CD4-positive, alpha-beta T cell (primary cell): Measurements from ENCODE around the gene CLDN18. TPM values are rescaled to one million over a fixed set of nuclear protein-coding genes. Genes with fewer than 3 reads are reported as not detected.

ENCODE experiments used
- ATAC-seq: fragments of 200-7000 bp; cut with Tn5 transposase; one replicate; pipeline ENCODE4 v1.10.0; 2022; ENCODE audit warnings: mild to moderate bottlenecking; ENCODE audit not compliant: poor library complexity
- CTCF ChIA-PET: fragments of 350-600 bp; sonication (Branson Sonifier 250); formaldehyde crosslinking; loops from one replicate; lab custom pipeline; 2021; ENCODE audit warnings: antibody characterized with exemption, inconsistent platforms; lab: Charles Lee
- POLR2A ChIA-PET: fragments of 350-600 bp; sonication (Branson Sonifier 250); formaldehyde crosslinking; loops from one replicate; lab custom pipeline; 2021; ENCODE audit warnings: antibody characterized with exemption, inconsistent platforms; lab: Charles Lee
- DNase-seq, 14 experiments: peaks; one replicate each; pipeline ENCODE4 v3.0.0-alpha.2; 2013 to 2020; ENCODE audit warnings: mixed read lengths in 2 of 14
- H3K27ac ChIP-seq, 2 donors: one replicate each; pipeline versions ENCODE4 v1.5.1 to v1.7.0; 2013; ENCODE audit warnings: low read length in 2 of 2, low read depth in 1 of 2, mild to moderate bottlenecking in 1 of 2
- H3K27me3 ChIP-seq, 2 experiments: 1 replicate in 1 of 2; 2 replicates in 1 of 2; pipeline versions ENCODE4 v1.6.1 to v1.7.0; 2013; ENCODE audit warnings: low read length in 2 of 2, control low read depth in 1 of 2, mild to moderate bottlenecking in 1 of 2, moderate library complexity in 1 of 2; ENCODE audit not compliant: insufficient read depth in 2 of 2, control insufficient read depth in 1 of 2
- H3K36me3 ChIP-seq: one replicate; pipeline ENCODE4 v1.6.1; 2013; ENCODE audit warnings: low read length, control low read depth; ENCODE audit not compliant: insufficient read depth
- H3K4me1 ChIP-seq: one replicate; pipeline ENCODE4 v1.6.1; 2013; ENCODE audit warnings: low read length, control low read depth; ENCODE audit not compliant: insufficient read depth
- H3K4me3 ChIP-seq: one replicate; pipeline ENCODE4 v1.5.1; 2013; ENCODE audit warnings: mild to moderate bottlenecking, low read length, moderate library complexity
- H3K9me3 ChIP-seq, 2 experiments: 1 replicate in 1 of 2; 2 replicates in 1 of 2; pipeline versions ENCODE4 v1.6.1 to v1.7.0; 2013; ENCODE audit warnings: low read length in 2 of 2, mild to moderate bottlenecking in 2 of 2, control low read depth in 1 of 2, moderate library complexity in 1 of 2; ENCODE audit not compliant: control insufficient read depth in 1 of 2, insufficient read depth in 1 of 2
- H3K27ac Mint-ChIP-seq: one replicate; pipeline ENCODE4 v1.8.0; 2020; ENCODE audit warnings: mixed read lengths
- H3K27me3 Mint-ChIP-seq: one replicate; pipeline ENCODE4 v1.8.0; 2021; ENCODE audit warnings: mixed read lengths
- H3K36me3 Mint-ChIP-seq: one replicate; pipeline ENCODE4 v1.8.0; 2021; ENCODE audit warnings: low read depth, mixed read lengths
- H3K4me1 Mint-ChIP-seq: one replicate; pipeline ENCODE4 v1.8.0; 2021; ENCODE audit warnings: low read depth, mixed read lengths
- H3K4me3 Mint-ChIP-seq: one replicate; pipeline ENCODE4 v1.8.0; 2020; ENCODE audit warnings: mild to moderate bottlenecking, mixed read lengths
- H3K9me3 Mint-ChIP-seq: one replicate; pipeline ENCODE4 v1.8.0; 2020; ENCODE audit warnings: mixed read lengths
- CTCF ChIP-seq: fragments of 200-600 bp; IDR thresholded peaks from one replicate; pipeline ENCODE4 v1.8.0; 2022; ENCODE audit warnings: antibody characterized with exemption, mild to moderate bottlenecking
- intact Hi-C, 2 experiments: fragments of 100-400 bp; cut with DNase I in 1 of 2; cut with micrococcal nuclease in 1 of 2; formaldehyde crosslinking; loops; one replicate each; pipeline versions ENCODE4 v1.15.1 to v1.9.0; 2023 to 2025; cut with DNase I, micrococcal nuclease
- total RNA-seq, 174 experiments: library from RNA in 2 of 174; stranded (reverse) in 2 of 174; gene quantifications; one replicate each; pipeline ENCODE4 v1.2.3 and lab custom pipeline; 2021 to 2026

The CLDN18 gene
- total RNA-seq, 2 experiments from 2014 or later, result not detected

- Histone ChIP-seq H3K9me3 (peaks cover 0 to 5% of the 10 kb centered on the region in 2 experiments), H3K27ac (no peak overlapping the region), H3K4me1 (no peaks in the 10 kb centered on the region), H3K27me3 (peaks cover 6 to 23% of the 10 kb centered on the region in 2 experiments), H3K36me3 (no peaks in the 10 kb centered on the region), H3K4me3 (no peak overlapping the region)
- CTCF ChIA-PET, result no interaction called here
- Mint-ChIP-seq H3K36me3 (no peaks in the 10 kb centered on the region), H3K9me3 (no peaks in the 10 kb centered on the region), H3K27me3 (peaks cover 34% of the 10 kb centered on the region), H3K4me1 (no peaks in the 10 kb centered on the region), H3K4me3 (no peak overlapping the region), H3K27ac (no peak overlapping the region)
- DNase-seq (peak in 2 of 14 experiments; percentile 7 to 8), ATAC-seq (no peak)
- TF ChIP-seq CTCF, result no peak
- intact Hi-C loops, result no loop called here
- POLR2A ChIA-PET, result no interaction called here
Observed at GRCh38 chr3:138051947-138052802, 42.2 kb downstream of the CLDN18 start.

- ChIA-PET CTCF (no interaction called here), POLR2A (no interaction called here)
- ATAC-seq (no peak), DNase-seq (no peak)
- H3K9me3 ChIP-seq, result peaks cover 0 to under 1% of the 10 kb centered on the region in 2 experiments
- H3K36me3 Mint-ChIP-seq, result no peaks in the 10 kb centered on the region
- intact Hi-C loops, result no loop called here
- no peaks in the 10 kb centered on the region for H3K36me3 ChIP-seq
- H3K9me3 Mint-ChIP-seq, result no peaks in the 10 kb centered on the region
- H3K4me1 Mint-ChIP-seq, result no peaks in the 10 kb centered on the region
- no peak for TF ChIP-seq CTCF
- no peak overlapping the region for H3K4me3 Mint-ChIP-seq
- peaks cover 6 to 12% of the 10 kb centered on the region in 2 experiments for H3K27me3 ChIP-seq
- no peak overlapping the region for H3K4me3 ChIP-seq
- H3K27ac ChIP-seq, result no peak overlapping the region
- no peaks in the 10 kb centered on the region for H3K4me1 ChIP-seq
- H3K27me3 Mint-ChIP-seq, result peaks cover 30% of the 10 kb centered on the region
- H3K27ac Mint-ChIP-seq, result no peak overlapping the region
Observed at GRCh38 chr3:138054057-138054456, 44.1 kb downstream of the CLDN18 start.

- no peaks in the 10 kb centered on the region for H3K9me3 ChIP-seq
- H3K4me1 ChIP-seq, result no peaks in the 10 kb centered on the region
- ATAC-seq (no peak), DNase-seq (no peak)
- H3K4me3 ChIP-seq, result no peak overlapping the region
- no peak overlapping the region for H3K27ac Mint-ChIP-seq
- ChIA-PET CTCF (interaction anchor here (0.6 kb wide), 1 partner anchor 1982 kb away, joined by 3 read pairs; no protein-coding TSS in a partner anchor), POLR2A (no interaction called here)
- H3K4me3 Mint-ChIP-seq, result no peak overlapping the region
- H3K36me3 Mint-ChIP-seq, result no peaks in the 10 kb centered on the region
- peaks cover 24% of the 10 kb centered on the region for H3K27me3 Mint-ChIP-seq
- no peak overlapping the region for H3K27ac ChIP-seq
- H3K27me3 ChIP-seq, result peaks cover 6 to 10% of the 10 kb centered on the region in 2 experiments
- H3K9me3 Mint-ChIP-seq, result no peaks in the 10 kb centered on the region
- TF ChIP-seq CTCF, result no peak
- no peaks in the 10 kb centered on the region for H3K36me3 ChIP-seq
- H3K4me1 Mint-ChIP-seq, result no peaks in the 10 kb centered on the region
- intact Hi-C loops, result no loop called here
Observed at GRCh38 chr3:138057384-138057783, 47.4 kb downstream of the CLDN18 start.
